Astrocyte (in vitro differentiated cells and primary cell): ENCODE results near the gene BATF3.

Experiments used
- CTCF ChIP-seq: IDR thresholded peaks from 2 replicates; pipeline ENCODE4 v1.5.1; 2011; ENCODE audit warnings: low read depth, mild to moderate bottlenecking, inconsistent platforms, low read length, moderate library complexity; ENCODE audit not compliant: insufficient read depth
- EZH2 ChIP-seq: IDR thresholded peaks from 2 replicates; pipeline ENCODE4 v1.6.1; 2012; ENCODE audit warnings: mild to moderate bottlenecking, low read length, inconsistent platforms; ENCODE audit not compliant: insufficient read depth

DNA sequence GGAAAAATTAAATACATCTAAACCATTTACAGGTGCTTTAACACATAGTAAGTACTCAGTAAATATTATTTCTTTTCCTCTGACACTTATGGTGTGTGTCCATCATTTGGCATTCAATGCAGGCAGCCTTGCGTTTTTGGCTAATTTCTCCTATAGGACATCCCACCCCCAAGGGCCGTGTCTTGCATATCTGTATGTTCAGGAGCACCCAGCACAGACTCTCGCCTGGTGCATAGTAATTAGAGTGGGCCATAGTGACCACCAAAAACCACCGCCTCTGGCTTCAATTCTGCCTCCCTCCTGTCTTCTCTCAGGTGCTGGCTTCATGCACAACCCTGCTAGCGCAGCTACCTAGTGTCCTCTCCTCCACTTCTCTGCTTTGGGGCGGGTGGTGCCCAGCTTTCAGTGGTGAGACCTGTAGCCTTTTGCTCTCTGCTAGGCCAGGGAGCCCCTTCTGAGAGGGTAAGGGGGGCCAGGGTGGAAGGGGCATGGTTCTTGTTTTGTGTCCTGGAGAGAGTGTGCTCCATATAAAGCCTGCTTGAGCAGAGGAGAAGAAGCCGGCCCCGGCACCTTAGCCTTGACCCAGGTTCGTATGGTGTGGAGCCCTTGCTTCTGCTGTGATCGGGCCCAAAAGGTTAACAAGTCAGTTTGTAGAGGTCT is 33.4 kb downstream of the BATF3 start:
- TF ChIP-seq CTCF (no peak), EZH2 (no peak)
